HG03103 (cell line): Measurements from ENCODE around the gene ZFAND2A.
"Not testable (repeated sequence)": the region's sequence is repeated elsewhere in the genome, so short reads cannot be mapped to it uniquely, and the experiment has no call there.

ENCODE experiments used
- ATAC-seq: cut with Tn5 transposase; IDR thresholded peaks from one replicate; pipeline ENCODE4 v1.9.1; 2021; ENCODE audit warnings: low read depth; ENCODE audit not compliant: unreplicated experiment

Gene ZFAND2A

GRCh38 chr7:1175967-1176851, 16.2 kb upstream of the ZFAND2A start:
- ATAC-seq = no peak

- ATAC-seq = no peak
Observed at GRCh38 chr7:1175597-1175966, 15.6 kb upstream of the ZFAND2A start.

- no peak for ATAC-seq
Observed at GRCh38 chr7:1174881-1175596, 15.0 kb upstream of the ZFAND2A start.

GRCh38 chr7:1174002-1174401, 14.0 kb upstream of the ZFAND2A start:
- ATAC-seq = no peak

- ATAC-seq = no peak
Observed at GRCh38 chr7:1172666-1173523, 12.9 kb upstream of the ZFAND2A start.

GRCh38 chr7:1171516-1171915, 11.5 kb upstream of the ZFAND2A start:
- ATAC-seq = not testable (repeated sequence)

- ATAC-seq = no peak
Observed at GRCh38 chr7:1170741-1171501, 10.9 kb upstream of the ZFAND2A start.

GRCh38 chr7:1169409-1170368, 9.7 kb upstream of the ZFAND2A start:
- no peak for ATAC-seq

- no peak for ATAC-seq
Observed at GRCh38 chr7:1168422-1168821, 8.4 kb upstream of the ZFAND2A start.

GRCh38 chr7:1164436-1164835, 4.4 kb upstream of the ZFAND2A start:
- no peak for ATAC-seq

GRCh38 chr7:1163121-1163520, 3.1 kb upstream of the ZFAND2A start:
- no peak for ATAC-seq

GRCh38 chr7:1160670-1161021, 650 bp upstream of the ZFAND2A start:
- no peak for ATAC-seq

- ATAC-seq = not testable (repeated sequence)
Observed at GRCh38 chr7:1159231-1159630, 765 bp downstream of the ZFAND2A start.

GRCh38 chr7:1158203-1159126, 1.5 kb downstream of the ZFAND2A start:
- no peak for ATAC-seq

GRCh38 chr7:1156782-1157535, 3.0 kb downstream of the ZFAND2A start:
- ATAC-seq = no peak

- not testable (repeated sequence) for ATAC-seq
Observed at GRCh38 chr7:1155818-1156781, 3.9 kb downstream of the ZFAND2A start.
